ENCODE measurements around the gene IQGAP1.

Gene IQGAP1

GRCh38 chr15:90449206-90449735, 61.2 kb downstream of the IQGAP1 start:
- no peak for DNase-seq

GRCh38 chr15:90451053-90451850, 63.2 kb downstream of the IQGAP1 start:
- DNase-seq, result no peak

- DNase-seq, result no peak
Observed at GRCh38 chr15:90456236-90456635, 68.2 kb downstream of the IQGAP1 start.

- no peak for DNase-seq
Observed at GRCh38 chr15:90458061-90458460, 70.0 kb downstream of the IQGAP1 start.

GRCh38 chr15:90459368-90459767, 71.3 kb downstream of the IQGAP1 start:
- DNase-seq, result no peak

- DNase-seq, result no peak
Observed at GRCh38 chr15:90460142-90460824, 72.2 kb downstream of the IQGAP1 start.

- DNase-seq, result no peak
Observed at GRCh38 chr15:90463381-90463780, 75.3 kb downstream of the IQGAP1 start.

GRCh38 chr15:90465140-90465929, 77.3 kb downstream of the IQGAP1 start:
- no peak for DNase-seq

GRCh38 chr15:90465930-90466567, 78.0 kb downstream of the IQGAP1 start:
- no peak for DNase-seq

GRCh38 chr15:90469723-90470122, 81.7 kb downstream of the IQGAP1 start:
- DNase-seq, result no peak

GRCh38 chr15:90470453-90470852, 82.4 kb downstream of the IQGAP1 start:
- DNase-seq, result no peak

GRCh38 chr15:90471126-90471525, 83.1 kb downstream of the IQGAP1 start:
- DNase-seq, result no peak

GRCh38 chr15:90471769-90472168, 83.7 kb downstream of the IQGAP1 start:
- no peak for DNase-seq

- DNase-seq, result no peak
Observed at GRCh38 chr15:90478846-90479481, 90.9 kb downstream of the IQGAP1 start.

GRCh38 chr15:90479656-90480055, 91.6 kb downstream of the IQGAP1 start:
- no peak for DNase-seq

- DNase-seq, result no peak
Observed at GRCh38 chr15:90481023-90481422, 93.0 kb downstream of the IQGAP1 start.

GRCh38 chr15:90482124-90483011, 94.3 kb downstream of the IQGAP1 start:
- DNase-seq, result no peak

- no peak for DNase-seq
Observed at GRCh38 chr15:90483012-90483307, 94.9 kb downstream of the IQGAP1 start.

- DNase-seq, result no peak
Observed at GRCh38 chr15:90483637-90484036, 95.6 kb downstream of the IQGAP1 start.

GRCh38 chr15:90487186-90487585, 99.1 kb downstream of the IQGAP1 start:
- DNase-seq, result no peak

- DNase-seq, result no peak
Observed at GRCh38 chr15:90489514-90489913, 101.5 kb downstream of the IQGAP1 start.

GRCh38 chr15:90489944-90490343, 101.9 kb downstream of the IQGAP1 start:
- DNase-seq, result no peak

Measured in amniotic stem cell (primary cell).